GM19438 (cell line): ENCODE measurements around the gene CACNA2D3.

ENCODE experiments used
- ATAC-seq: cut with Tn5 transposase; IDR thresholded peaks from one replicate; pipeline ENCODE4 v1.9.1; 2021; ENCODE audit warnings: low read depth; ENCODE audit not compliant: unreplicated experiment

Gene CACNA2D3

DNA sequence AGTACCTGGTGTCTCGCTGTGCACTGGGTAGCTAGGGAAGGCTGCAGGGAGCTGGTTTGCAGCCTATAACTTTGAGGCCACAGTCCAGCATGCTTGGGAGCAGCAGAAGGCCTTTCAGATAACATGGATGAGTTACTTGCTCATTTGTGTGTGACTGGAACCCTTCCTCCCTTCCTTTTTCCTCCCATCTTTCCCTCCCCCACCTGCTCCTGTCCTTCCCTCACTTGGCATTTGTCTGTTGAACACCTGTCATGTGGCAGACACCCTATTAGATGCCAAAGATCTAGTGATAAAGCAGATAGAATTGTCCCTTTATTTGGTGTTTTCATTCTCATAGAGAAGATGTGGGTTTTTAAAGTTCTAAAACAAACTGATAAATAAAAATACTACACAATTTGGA lies 733.9 kb downstream of the CACNA2D3 start:
- ATAC-seq: no peak

DNA sequence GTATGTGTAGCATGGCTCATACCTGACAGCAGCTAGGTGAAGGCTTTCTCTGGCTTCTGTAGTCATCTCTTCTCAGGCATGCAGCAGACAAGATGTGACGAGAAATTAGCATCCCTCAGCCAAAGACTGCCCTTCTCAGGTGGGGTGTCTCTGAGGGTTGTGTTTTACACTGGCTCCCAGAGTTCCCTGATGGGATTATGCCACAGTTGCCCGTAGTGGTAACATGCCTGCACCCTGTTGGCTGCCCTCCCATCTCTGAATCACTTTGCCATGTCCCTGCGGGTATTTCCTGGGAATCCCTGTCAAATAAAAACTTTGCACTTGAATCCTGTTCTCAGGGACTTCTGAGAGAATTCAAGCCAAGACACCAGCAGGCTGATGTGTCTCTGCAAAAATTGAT lies 735.0 kb downstream of the CACNA2D3 start:
- no peak for ATAC-seq

DNA sequence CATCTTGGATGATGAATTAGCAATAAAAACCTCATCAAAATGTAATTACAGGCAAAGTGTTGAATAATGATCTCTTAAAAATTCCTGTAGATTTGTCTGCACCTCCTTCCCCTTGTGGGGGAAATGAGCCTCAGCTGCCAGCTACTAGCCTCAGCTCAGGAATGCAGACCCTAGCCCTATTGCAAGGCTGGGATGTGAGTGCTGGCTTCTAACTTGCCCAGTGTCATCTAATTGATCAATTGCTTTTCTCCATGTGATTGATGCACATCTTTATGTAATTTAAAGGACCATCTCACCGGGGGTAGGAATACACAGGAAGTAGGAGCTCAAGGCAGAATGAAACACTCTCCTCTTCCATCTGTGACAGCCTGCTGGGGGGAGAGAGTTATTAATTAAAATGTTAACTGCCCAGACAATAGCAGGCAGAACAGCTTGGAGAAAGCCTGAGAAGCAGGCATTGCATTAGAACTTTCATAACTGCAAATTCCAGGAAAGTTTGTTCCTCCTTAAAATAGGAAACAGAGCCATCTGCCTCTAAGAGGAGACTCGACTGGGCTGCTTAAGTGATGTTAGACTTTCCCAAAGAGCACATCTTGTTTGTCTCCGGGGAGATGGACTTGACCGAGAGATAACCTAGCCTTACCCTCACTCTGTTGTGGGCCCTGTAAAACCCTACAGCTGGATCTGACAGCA lies 735.9 kb downstream of the CACNA2D3 start:
- ATAC-seq: no peak

DNA sequence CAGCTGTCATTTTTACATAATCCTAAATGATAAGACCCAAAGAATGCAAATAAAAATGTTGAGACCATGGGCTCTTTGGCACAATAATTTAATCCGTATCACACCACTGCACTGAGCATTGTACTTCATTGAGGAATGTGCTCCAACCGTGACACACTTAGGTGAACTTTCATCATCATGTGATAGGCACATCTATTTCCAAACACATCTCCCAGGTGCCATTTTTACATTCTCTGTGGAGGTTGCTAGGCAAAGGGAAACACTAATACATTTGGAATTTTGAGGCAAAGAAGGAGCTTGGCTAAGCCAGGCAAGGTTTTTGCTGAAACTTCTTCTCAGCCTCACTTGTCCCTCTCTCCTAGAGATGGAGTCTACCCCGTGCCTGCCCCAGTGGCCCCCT lies 736.8 kb downstream of the CACNA2D3 start:
- no peak for ATAC-seq

DNA sequence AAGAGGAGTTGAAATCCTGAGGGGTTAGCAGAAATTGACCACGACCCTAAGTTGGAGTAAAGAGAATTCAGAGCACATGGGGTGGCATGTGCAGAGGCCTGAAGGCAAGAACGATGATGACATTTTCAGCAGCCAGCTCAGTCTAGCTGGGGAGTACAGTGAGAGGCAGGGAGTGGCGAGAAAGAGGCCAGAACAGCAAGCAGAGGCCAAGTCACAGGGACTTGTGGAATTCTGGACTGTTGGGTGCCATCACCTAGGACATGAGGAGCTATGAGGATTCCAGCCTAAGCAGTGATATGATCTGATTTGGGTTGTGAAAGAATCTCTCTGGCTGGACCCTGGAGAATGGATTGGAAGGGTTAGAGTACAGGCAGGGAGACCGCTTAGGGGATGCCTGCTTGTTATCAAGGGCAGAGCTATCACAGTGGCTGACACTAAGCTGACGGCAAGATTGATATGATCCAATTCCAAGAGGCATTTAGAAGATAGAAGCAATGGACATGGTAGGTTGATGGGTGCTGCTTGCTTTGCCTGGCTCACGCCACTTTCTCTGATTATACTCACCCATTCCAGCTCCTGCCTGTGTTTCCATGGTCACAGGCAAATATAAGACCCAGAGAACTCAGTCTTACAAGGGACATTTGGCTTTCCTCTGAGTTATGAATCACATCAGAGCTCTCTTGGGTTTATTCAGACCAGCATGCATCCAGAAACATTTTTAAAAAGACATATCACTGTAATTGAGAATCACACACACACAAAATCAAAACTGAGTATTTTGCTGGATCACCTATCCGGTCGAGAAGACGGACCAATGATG lies 739.1 kb downstream of the CACNA2D3 start:
- no peak for ATAC-seq

DNA sequence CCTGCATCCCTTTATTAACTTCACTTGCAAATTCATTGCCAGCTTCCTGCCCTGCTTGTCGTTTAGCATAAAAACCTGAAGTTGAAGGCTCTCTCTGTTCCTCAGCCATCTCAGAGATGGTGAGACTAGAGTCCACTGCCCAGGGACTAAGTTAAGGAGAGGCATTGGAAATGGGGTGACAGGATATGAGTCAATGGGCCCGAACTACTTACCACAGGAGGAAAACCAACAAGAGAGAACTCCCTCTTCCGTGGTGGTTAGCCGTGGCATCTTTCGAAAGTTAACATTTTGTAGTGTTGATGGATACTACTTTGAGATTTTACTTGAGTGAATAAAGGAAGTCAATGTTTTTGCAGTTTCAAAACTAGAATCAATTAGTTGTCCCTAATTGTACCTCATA lies 740.2 kb downstream of the CACNA2D3 start:
- ATAC-seq: no peak

DNA sequence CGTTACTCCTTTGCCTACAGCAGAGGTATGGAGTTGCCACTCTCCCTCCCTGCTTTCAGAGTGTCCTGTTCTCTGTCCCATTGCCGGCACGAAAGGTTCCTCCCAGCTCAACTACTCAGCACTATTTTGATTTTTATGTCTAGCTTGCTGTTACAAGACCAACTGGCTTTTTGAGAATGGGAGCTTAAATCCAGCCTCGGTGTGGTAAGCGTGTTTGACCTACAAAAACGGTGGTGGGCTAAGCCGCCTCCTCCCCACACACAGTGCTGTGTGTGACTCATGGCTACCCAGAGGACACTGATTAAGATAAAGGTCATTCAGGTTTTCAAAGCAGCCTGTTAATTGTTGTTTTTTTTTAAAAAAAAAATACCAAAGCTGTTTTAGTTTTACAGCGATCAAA lies 741.0 kb downstream of the CACNA2D3 start:
- no peak for ATAC-seq

DNA sequence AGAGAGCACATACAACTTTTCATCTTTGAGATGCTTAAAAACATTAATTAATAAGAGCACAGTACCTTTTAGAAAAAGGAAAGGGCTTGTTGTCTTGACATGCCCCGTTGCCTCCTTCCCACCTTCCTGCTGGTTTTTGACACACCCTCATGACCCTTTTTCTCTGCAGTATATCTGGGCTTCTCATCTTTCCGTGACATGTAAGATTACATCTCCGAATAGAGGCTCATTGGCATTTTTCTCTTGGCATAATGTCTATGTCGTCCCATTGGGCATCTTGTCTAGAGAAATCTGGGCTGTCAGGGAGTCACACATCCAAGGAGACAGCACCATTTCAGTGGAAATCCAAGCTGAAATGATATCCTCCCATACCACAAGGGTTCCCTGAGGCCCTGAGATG lies 741.4 kb downstream of the CACNA2D3 start:
- no peak for ATAC-seq

DNA sequence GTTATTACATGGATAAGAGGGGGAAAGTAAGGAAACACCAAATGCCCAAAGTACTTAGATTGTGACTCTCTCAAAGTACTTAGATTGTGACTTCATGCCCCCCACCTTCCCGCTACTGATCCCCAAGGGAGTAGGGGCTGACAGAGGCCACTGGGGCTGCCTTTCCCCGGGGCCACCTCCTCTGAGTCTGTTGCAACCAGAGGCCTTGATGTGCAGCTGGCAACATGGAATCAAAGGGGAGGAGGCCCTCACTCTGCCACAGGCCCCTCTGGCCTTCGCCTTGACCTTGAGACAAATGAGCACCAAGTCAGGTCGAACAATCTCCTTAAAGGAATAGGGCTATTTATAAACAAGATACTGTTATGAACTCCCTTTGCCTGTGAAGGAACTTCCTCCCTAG lies 743.0 kb downstream of the CACNA2D3 start:
- ATAC-seq: no peak

DNA sequence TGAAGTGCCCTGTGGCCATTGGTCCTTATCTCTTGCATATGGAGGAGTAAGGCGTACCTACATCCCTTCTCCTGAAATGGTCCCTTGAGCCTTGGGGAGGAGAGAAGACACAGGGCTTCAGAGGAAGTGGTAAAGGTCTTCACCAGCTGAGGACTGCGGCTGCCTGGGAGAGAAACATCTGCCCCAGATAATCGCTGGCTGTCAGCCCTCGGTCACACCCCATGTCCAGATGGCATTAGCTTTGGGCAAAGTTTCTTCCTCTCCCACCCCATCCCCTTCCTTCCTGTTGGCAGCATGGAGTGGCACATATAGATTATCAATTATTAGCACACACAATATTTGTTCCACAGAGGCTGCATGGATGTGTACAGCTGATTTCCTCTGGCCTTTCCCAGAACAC lies 743.9 kb downstream of the CACNA2D3 start:
- ATAC-seq: no peak

DNA sequence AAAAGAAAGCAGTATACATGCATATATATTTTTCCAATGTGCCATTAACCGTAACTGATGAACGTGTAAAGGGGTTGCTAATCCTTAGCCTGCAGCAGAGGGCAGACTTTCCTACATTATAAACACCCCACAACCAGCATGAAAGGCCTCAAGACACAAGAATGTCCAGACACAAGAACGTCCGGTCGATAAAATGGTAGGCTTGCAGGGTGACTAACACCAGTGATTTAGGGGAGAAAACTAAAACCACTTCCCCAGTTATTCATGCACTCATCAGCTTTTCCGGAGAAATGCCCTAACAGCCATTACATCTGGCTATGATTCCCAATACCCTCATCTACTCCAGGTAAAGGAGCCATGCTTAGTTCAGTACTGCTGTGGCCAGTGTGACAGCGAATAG lies 748.1 kb downstream of the CACNA2D3 start:
- no peak for ATAC-seq

DNA sequence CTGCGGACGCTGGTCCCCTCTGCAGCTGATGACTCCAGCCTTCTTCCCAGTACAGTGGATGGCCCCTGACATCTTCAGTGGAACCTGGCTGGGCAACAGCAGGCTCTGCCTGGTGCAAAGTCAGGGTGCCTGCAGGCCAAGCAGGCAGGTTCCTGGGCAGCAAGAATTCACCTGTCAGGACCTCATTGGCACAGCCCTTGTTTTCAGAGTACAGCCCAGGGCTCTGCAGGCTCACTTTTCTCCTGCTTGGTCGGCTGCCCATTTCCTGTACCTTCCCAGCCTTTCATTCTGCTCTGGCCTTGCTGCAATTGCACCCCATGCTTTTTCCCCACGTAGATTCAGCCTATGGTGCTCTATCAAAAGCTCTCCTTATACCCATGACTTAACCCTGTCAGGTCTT lies 749.5 kb downstream of the CACNA2D3 start:
- ATAC-seq: no peak

DNA sequence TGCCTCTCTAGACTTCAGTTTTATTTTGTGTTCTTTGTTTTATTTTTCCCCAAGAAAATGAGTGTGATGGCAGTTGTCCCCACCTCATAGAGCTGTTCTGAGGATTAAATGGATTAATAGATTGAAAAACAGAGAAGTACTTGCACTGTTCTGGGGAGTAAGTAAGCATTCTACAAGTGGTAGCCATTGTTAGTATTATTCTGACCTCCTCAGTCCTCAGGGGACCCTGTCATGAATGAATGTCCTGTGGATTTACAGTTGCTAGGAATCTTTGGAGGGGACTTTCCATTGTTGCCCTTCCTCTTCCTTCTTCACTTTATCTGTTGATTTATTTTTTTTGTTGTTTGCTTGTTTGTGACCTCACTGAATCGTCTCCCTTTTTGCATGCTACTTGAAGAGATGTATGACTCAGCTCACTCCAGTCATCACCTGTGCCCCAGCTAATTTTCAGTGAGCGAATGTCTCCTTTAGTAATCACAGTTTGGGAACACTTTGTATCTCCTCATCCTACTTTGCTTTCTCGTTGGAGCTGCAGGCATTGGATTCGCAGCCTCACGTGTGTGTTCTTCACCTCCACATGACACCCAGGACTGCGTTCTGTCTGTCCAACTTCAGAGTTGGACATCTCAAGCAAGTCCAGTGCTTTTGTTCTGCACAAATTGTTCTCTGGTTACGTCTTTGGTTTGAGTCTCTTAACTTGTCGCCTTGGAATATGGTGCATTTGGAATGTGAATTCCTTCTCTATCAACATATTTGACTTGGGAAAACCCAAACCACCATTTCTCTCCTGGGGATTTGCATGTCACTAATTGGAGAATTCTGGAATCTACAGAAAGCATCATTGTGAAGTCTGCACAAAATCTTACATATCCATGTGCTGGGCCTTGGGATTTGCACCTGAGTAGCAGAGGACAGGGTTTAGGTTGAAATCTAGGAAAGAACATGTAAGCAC lies 751.0 kb downstream of the CACNA2D3 start:
- no peak for ATAC-seq

DNA sequence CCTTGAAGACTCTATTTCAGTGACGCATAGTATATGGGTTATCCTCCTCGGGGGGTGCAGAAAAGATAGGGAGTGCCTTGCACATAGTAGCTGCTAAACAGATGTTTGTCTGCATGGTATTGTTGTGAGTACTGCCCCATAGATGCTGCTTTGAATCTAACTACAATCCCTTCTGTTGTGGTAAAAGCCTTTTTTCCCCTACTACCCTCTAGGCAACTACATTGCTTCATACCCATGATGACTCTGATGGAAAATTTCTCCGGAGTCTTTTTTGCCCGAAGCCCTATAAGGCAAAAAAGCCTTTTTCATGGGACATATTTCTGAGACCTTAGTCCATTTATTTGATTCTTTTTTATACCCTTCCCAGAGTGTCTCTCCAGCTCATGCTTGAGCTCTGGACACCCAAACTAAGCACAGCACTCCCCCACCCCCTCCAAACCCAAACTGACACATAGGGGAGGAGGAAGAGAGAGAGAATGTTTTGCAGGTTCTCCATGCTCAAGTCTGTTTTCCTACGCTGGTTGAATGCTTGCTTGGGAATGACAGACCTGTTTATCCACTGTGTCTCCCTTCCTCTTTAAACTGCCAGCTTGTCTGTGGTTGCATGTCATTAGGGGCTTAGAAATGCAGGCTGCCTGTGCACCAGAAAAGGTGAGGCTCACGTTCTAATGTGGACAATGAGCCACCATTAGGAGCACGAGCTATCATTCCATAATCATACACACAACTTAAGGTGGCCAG lies 752.6 kb downstream of the CACNA2D3 start:
- ATAC-seq: no peak

DNA sequence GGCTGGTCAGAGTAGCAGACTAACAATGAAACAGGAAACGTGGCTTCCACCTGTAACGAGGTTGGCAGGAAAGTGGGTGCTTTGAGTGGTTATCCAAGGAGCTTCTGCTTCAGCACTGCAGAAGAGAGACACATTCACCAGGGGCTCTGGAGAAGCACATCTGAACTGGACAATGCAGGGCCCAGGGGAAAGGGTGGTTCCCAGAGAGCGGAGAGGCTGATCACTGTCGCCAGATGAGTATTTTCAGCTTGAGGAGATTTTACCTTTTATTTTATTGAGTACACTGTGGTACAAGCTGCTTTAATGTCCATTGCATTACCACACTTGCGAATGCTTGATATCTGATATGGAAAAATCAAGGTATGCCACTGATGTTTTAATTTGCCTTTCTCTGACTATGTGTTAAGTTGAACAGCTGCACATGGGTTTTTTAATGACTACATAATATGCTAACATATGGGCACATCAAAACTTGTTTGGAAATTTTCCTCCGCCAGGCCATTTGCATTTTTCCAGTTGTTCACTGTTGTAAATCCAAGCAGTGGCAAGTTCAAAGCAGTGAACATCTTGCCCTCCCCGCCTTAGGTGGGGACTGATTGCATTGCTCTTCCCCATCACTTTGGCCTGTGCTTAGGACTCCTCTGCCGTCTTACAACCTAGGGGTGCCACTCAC lies 753.4 kb downstream of the CACNA2D3 start:
- ATAC-seq: no peak

DNA sequence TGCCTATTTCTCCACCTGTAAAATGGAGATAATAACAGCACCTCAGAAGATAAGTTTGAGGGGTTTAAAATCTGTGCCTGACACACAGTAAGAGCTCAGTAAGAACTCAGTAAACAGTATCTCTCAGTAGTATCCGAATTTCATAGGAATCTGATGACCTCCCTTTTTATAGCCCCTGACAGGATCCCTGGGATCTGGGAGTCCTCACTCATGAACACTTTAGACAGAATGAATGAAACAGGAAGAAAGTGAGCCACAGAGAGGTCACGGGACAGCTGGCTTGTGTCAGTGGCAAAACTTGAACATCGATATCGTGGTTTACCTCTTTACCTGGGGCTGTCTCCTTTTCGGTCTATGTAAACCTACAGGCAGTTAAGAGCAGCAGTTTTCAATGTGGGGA lies 754.3 kb downstream of the CACNA2D3 start:
- no peak for ATAC-seq

DNA sequence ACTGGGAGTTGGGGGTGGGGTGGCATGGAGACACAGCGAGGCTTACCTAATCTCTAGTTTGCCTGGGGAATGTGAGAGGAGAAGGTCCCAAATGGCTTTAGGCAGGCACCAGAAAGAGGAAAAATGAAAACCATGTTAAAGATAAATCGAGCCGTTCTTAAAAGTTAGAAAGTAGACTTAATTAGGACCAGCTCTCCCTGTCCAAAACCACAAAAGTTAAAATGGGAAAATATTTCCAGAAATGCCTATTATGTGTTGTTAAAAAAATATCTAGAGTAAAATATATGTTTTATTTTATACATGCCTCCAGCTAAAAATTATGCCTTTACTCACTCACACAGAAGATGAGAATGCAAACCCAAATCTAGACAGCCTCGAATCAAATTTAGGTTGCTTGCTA lies 755.4 kb downstream of the CACNA2D3 start:
- ATAC-seq: no peak

DNA sequence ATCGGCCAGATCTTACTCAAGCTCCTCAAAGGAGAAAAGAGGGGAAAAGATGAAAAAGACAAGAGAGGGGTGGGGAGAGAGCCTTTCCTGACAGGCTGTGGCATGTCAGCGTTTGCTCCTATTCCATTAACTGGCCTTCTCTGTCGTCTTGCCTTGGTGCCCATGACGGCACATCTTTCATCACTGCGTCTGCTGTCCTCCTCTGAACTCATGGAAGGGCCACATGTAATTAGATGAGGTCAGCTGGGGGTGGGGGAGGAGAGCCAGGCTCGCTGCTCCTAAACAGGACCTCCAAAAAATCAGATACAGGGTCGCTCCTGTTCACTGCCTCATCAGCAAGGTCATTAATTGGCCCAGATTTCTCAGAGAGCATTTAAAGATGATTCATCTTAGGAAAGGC lies 755.8 kb downstream of the CACNA2D3 start:
- no peak for ATAC-seq

DNA sequence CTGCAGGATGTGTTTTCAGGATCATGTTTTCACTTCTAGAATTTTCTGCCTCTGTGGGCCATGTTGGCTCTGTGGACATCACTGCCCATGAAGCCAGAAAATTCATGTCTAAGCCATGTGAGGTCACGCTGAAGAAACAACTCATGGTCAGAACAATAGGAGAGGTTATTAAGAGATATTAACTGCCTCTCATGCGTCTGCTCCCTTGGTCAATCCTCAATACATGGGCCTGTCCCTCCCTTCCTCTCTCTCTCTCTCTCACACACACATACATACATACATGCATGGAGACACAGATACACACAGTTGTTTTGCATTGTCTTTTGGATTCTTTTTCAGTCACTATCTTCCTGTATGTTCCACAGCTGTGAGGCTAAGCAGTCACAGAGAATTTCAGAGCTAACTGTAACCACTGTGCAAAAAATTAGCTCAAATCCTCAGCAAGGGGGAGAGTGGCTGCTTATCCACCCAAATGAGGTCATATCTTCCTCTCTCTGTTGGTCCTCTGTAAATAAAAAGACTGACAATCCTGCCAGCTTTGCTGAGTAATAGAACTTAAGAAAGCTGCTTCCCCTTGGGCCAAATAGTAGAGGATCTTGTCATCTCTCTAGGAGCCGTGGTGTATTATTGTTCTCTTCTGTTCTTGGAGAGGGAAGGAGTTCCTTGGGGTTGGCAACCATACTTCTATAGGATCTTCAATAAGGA lies 759.9 kb downstream of the CACNA2D3 start:
- no peak for ATAC-seq
